ENCODE measurements around the gene FBXL7.

FBXL7 gene

DNA sequence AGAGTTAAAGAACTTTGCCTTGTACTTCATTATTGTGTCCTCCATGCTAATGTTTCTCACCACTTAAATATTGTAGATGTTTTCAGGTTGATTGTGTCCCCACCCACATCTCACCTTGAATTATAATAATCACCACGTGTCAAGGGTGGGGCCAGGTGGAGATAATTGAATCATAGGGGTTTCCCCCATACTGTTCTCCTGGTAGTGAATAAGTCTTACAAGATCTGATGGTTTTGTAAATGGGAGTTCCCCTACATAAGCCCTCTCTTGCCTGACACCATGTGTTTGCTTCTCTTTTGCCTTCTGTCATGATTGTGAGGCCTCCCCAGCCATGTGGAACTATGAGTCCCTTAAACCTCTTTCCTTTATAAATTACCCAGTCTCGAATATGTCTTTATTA lies 248.3 kb downstream of the FBXL7 start:
- no peak for DNase-seq (ENCODE audit: low read depth in 1 of 2, low spot score in 1 of 2)

GRCh38 chr5:15752663-15753285 lies 252.8 kb downstream of the FBXL7 start:
- no peak for DNase-seq (ENCODE audit: low read depth in 1 of 2, low spot score in 1 of 2)

GRCh38 chr5:15753752-15754151 lies 253.8 kb downstream of the FBXL7 start:
- no peak for DNase-seq (ENCODE audit: low read depth in 1 of 2, low spot score in 1 of 2)

- DNase-seq (ENCODE audit: low read depth in 1 of 2, low spot score in 1 of 2) = no peak
These were observed 257.1 kb downstream of the FBXL7 start for GRCh38 chr5:15757103-15757502.

- no peak for DNase-seq (ENCODE audit: low read depth in 1 of 2, low spot score in 1 of 2)
These were observed 257.6 kb downstream of the FBXL7 start for GRCh38 chr5:15757619-15758018.

DNA sequence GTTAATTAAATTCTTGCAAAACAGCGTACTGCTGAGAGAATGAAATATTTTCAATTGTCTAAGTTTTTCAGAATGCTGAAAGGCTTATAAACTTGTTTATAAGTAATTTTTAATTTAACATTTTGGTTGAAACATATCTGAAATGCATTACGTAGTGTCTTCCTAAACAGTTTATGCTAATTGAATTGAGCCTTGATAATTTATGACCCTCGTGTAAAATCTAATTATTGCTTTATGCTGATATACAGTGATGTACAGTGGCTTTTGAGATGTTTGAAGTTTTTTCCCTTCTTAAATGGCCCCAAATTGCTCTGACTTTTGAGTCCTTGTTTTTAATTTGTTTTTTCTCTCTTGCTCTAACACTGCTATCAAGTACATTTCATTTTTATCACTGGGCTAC lies 262.7 kb downstream of the FBXL7 start:
- no peak for DNase-seq (ENCODE audit: low read depth in 1 of 2, low spot score in 1 of 2)

- DNase-seq (ENCODE audit: low read depth in 1 of 2, low spot score in 1 of 2) = no peak
These were observed 263.8 kb downstream of the FBXL7 start for GRCh38 chr5:15763754-15764153.

- no peak for DNase-seq (ENCODE audit: low read depth in 1 of 2, low spot score in 1 of 2)
These were observed 269.0 kb downstream of the FBXL7 start for GRCh38 chr5:15768936-15769335.

DNA sequence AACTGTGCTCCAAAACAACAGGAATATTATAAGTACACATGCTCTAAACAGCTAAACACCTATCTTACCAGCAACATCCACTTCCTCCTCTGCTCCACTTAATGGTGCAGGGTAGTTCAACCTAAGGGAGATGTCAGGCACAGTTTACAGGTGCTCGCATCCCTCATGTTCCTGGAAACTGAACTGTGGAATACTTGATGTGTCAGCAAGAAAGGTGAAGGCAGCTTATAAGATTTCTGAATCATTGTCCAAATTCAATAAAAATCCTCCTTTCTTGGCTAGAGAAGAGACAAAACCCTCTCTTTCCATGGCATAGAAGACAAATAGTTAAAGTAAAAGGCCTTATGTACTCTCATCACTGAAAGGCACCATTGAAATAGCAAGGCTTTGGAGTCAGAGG lies 272.2 kb downstream of the FBXL7 start:
- no peak for DNase-seq (ENCODE audit: low read depth in 1 of 2, low spot score in 1 of 2)

DNA sequence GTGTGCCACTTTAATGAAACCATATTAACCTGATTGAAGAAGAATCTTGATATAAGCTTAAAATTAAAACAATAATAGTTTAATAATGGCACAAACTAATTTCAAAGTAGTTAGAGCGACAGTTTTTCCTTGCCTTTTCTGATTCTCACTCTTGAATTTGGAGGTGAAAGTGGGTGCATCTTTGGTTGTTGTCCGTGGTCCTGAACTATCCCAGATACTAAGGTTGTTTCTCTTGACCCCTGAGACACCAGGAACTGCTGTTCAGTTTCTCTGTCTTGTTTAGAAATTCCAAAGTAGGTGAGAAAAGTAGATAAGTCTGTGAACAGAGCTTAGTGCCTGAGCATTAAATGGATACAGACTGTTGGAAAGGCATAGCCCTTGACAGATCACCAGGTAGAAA lies 274.7 kb downstream of the FBXL7 start:
- DNase-seq (ENCODE audit: low read depth in 1 of 2, low spot score in 1 of 2) = no peak

DNA sequence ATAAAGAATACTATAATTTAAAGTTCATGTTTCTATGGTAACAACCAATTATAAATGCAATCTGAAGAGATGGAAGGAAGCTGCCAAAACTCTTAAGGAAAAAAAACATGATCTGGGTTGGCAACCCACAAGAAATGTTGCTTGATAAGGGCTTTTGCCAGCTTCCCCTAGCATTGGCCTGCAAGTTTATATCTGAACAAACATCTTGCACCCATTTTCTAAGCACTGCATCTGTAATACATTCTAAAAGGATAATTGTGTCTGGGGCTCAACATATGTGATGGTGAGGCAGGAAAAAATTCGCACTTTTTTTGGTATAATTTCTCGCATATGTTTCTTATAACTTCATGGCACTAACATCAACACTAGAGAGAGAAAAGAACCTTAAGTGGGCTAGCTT lies 276.4 kb downstream of the FBXL7 start:
- no peak for DNase-seq (ENCODE audit: low read depth in 1 of 2, low spot score in 1 of 2)

- DNase-seq (ENCODE audit: low read depth in 1 of 2, low spot score in 1 of 2) = no peak
These were observed 283.8 kb downstream of the FBXL7 start for GRCh38 chr5:15783734-15784133.

DNA sequence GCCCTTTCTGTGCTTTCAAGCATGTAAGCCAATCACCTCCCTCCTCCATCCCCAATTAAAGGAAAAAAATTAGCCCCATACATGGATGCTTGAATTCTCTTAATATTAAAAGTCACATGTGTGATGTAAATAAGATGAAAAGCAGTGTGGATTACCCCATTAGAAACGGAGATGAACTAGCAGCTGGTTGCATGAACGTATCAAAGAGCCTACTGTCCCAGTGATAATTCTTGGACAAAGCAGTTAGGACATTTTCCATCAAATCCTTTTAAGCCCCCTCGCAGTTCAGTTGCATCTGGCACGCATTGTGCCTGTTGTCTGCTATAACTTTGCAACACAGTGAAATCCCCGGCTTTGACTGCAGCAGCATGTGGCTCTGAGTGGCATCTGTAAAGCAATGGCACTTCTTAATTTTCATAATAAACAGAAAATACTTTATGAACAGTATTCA lies 285.6 kb downstream of the FBXL7 start:
- DNase-seq (ENCODE audit: low read depth in 1 of 2, low spot score in 1 of 2) = no peak

GRCh38 chr5:15786326-15786725 lies 286.3 kb downstream of the FBXL7 start:
- DNase-seq (ENCODE audit: low read depth in 1 of 2, low spot score in 1 of 2) = no peak

DNA sequence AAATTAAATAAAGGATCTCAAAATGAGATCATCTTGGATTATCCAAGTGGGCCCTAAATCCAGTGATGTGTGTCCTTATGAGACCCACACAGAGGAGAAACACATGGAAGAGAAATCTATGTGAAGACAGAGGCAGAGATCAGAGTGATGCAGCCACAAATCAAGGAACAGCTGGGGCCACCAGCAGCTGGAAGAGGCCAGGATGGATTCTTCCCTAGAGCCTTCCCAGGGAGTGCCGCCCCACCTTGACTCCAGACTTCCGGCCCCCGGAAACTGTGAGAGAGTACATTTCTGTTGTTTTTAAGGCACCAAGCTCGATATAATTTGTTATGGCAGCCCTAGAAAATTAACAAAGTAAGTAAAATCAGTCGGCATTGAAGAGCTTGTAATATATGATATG lies 286.9 kb downstream of the FBXL7 start:
- no peak for DNase-seq (ENCODE audit: low read depth in 1 of 2, low spot score in 1 of 2)

DNA sequence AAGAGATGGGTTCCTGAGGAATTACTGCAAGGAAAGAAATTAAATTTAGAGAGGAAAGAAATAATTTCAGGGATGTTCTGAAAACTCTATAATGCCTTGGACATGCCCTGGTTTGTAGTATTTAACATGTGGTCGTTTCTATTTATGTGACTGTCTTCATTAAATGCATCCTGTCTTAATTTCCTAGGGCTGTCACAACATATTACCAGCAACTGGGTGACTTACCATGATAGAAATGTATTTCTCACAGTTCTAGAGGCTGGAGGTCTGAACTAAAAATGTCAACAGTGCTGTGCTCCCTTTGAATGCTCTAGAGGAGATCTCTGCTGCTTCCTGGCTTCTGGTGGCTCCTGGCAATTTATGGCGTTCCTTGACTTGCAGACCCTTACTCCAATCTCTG lies 287.7 kb downstream of the FBXL7 start:
- DNase-seq (ENCODE audit: low read depth in 1 of 2, low spot score in 1 of 2) = no peak

DNA sequence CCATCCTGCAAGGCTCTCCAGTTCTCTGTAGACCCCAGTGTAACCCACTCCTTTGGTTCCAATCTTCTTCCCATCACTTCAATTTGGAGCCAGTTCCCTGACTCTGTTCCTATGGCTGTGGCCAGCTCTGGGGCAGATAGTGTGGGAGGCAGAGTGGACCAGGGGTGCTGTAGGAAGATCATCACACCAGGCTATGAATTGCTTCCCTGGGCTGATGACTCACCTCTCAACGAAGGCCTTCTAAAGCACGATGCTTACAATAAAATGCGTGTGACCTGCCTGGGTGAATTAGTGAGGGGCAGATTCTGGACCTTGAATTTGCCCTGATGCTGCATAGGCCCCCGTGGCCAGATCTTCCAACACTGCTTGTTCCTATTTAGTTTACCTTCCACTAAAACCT lies 289.7 kb downstream of the FBXL7 start:
- DNase-seq (ENCODE audit: low read depth in 1 of 2, low spot score in 1 of 2) = no peak

- DNase-seq (ENCODE audit: low read depth in 1 of 2, low spot score in 1 of 2) = no peak
These were observed 290.6 kb downstream of the FBXL7 start for GRCh38 chr5:15790446-15791018.

DNA sequence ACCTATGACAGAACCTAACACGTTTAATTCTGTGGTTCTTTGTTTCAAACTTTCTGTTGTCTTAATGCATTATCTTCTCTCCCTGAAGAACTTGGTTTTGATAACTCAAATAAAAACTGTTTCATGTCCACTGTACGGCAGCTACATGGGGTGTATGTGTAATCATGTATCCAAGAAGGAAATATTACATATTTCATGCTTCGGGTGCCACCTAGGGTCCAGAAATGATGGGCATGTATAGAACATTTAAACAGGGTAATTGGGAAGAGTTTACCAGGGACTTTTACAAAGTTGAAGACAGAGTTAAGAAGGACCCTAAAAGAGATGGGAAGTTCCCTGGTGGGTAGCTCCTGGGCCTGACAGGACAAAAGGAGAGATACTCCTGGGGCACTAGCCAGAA lies 291.3 kb downstream of the FBXL7 start:
- DNase-seq (ENCODE audit: low read depth in 1 of 2, low spot score in 1 of 2) = no peak

GRCh38 chr5:15791859-15792258 lies 291.9 kb downstream of the FBXL7 start:
- no peak for DNase-seq (ENCODE audit: low read depth in 1 of 2, low spot score in 1 of 2)

- no peak for DNase-seq (ENCODE audit: low read depth in 1 of 2, low spot score in 1 of 2)
These were observed 294.3 kb downstream of the FBXL7 start for GRCh38 chr5:15794052-15794985.

- no peak for DNase-seq (ENCODE audit: low read depth in 1 of 2, low spot score in 1 of 2)
These were observed 296.1 kb downstream of the FBXL7 start for GRCh38 chr5:15796096-15796495.

Measured in activated CD4-positive, alpha-beta T cell treated with anti-CD3 and anti-CD28 coated beads, Interleukin-2, amount 50 U/mL, for 24 hours (primary cell).